Measurements from ENCODE around the gene TADA3. TPM values are rescaled to one million over a fixed set of nuclear protein-coding genes. Genes with fewer than 3 reads are reported as not detected.
A peak's percentile ranks its signal among the peaks of the same experiment; 100 is the strongest.

Gene TADA3
- total and polyA plus RNA-seq, 9 of the 15 experiments (the other 6 are each of a cell fraction or from before 2014, with no cell fraction given) = 4.1 to 110 (median 74.8) TPM

GRCh38 chr3:9793161-9793781 is 998 bp upstream of the TADA3 start (continued):
- TF ChIP-seq SMARCA4 (IDR thresholded peaks at IDR 0.05) (0 out of 2 replicates have a peak, but pooled peaks have one; percentile 6), MTA3 (IDR thresholded peaks at IDR 0.05; ENCODE audit: borderline replicate concordance) (peak; percentile 24; the same call in 1 of the 2 replicates), MCM2 (IDR thresholded peaks at IDR 0.05; ENCODE audit: low read depth) (no peak), SMARCA5 (IDR thresholded peaks at IDR 0.05) (no peak), POLR2AphosphoS5 (IDR thresholded peaks at IDR 0.05; ENCODE audit: control insufficient read depth, insufficient read depth, low read depth, low read length) (peak; percentile 51; the same call in 1 of the 2 replicates), SMAD4 (CRISPR knock-in tag; conservative IDR thresholded peaks at IDR 0.05) (no peak), MLLT1 (IDR thresholded peaks at IDR 0.05) (peak; percentile 21 to 33; a peak in 1 of 4 replicates), OTX1 (CRISPR knock-in tag; IDR thresholded peaks at IDR 0.05) (peak; percentile 70; the same call in 1 of the 2 replicates), ZNF311 (CRISPR knock-in tag; IDR thresholded peaks at IDR 0.05) (no peak), ZFP36 (IDR thresholded peaks at IDR 0.05; ENCODE audit: low read depth, low read length, partially characterized antibody) (no peak), CCAR2 (IDR thresholded peaks at IDR 0.05; ENCODE audit: low read depth, low read length) (no peak), HOMEZ (CRISPR knock-in tag; IDR thresholded peaks at IDR 0.05) (no peak), PHTF2 (CRISPR knock-in tag; IDR thresholded peaks at IDR 0.05) (no peak; the same call in 1 of the 2 replicates), RHOXF2B (CRISPR knock-in tag; conservative IDR thresholded peaks at IDR 0.05) (0 out of 2 replicates have a peak, but pooled peaks have one; percentile 40), SMAD3 (CRISPR knock-in tag; conservative IDR thresholded peaks at IDR 0.05) (no peak), MTA1 (IDR thresholded peaks at IDR 0.05; ENCODE audit: borderline replicate concordance) (no peak), CHCHD3 (CRISPR knock-in tag; IDR thresholded peaks at IDR 0.05) (no peak), MXI1 (IDR thresholded peaks at IDR 0.05; ENCODE audit: low read depth, low read length) (0 out of 2 replicates have a peak, but pooled peaks have one; percentile 6), TCFL5 (CRISPR knock-in tag; conservative IDR thresholded peaks at IDR 0.05) (no peak), POLR3A (IDR thresholded peaks at IDR 0.05; ENCODE audit: borderline replicate concordance, extremely low read depth, insufficient read depth, insufficient read length) (no peak), THRA (IDR thresholded peaks at IDR 0.05) (no peak), PHF8 (IDR thresholded peaks at IDR 0.05; ENCODE audit: borderline replicate concordance, low read length) (peak; percentile 77)
- TF ChIP-seq, protein P1, sequence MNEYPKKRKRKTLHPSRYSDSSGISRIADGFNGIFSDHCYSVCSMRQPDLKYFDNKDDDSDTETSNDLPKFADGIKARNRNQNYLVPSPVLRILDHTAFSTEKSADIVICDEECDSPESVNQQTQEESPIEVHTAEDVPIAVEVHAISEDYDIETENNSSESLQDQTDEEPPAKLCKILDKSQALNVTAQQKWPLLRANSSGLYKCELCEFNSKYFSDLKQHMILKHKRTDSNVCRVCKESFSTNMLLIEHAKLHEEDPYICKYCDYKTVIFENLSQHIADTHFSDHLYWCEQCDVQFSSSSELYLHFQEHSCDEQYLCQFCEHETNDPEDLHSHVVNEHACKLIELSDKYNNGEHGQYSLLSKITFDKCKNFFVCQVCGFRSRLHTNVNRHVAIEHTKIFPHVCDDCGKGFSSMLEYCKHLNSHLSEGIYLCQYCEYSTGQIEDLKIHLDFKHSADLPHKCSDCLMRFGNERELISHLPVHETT (CRISPR knock-in tag; conservative IDR thresholded peaks at IDR 0.05 in 1 of 2, IDR thresholded peaks at IDR 0.05 in 1 of 2) = peak in 1 of 2 experiments; percentile 9; a peak in 1 of 4 replicates

Measured in K562 (cell line).